Activated CD4-positive, alpha-beta T cell treated with anti-CD3 and anti-CD28 coated beads, Interleukin-2, Interleukin-4, amounts not matched to agents 100 ng/mL and 50 ng/mL, durations not matched to agents 16 hours and 8 hours (primary cell): Measurements from ENCODE around the gene RGS7.

Source experiments
- DNase-seq: peaks from one replicate; pipeline ENCODE4 v3.0.0-alpha.2; 2020; ENCODE audit warnings: low spot score

RGS7 gene

GRCh38 chr1:241077386-241078147 is 279.4 kb downstream of the RGS7 start:
- no peak for DNase-seq

GRCh38 chr1:241074507-241074906 is 282.5 kb downstream of the RGS7 start:
- DNase-seq, result no peak

GRCh38 chr1:241068359-241068758 is 288.6 kb downstream of the RGS7 start:
- no peak for DNase-seq

- no peak for DNase-seq
Observed at GRCh38 chr1:241063276-241063675, 293.7 kb downstream of the RGS7 start.

- DNase-seq, result no peak
Observed at GRCh38 chr1:241061062-241061461, 295.9 kb downstream of the RGS7 start.

- DNase-seq, result no peak
Observed at GRCh38 chr1:241048622-241049021, 308.4 kb downstream of the RGS7 start.

GRCh38 chr1:241045659-241046058 is 311.3 kb downstream of the RGS7 start:
- no peak for DNase-seq

- DNase-seq, result no peak
Observed at GRCh38 chr1:241034203-241034936, 322.6 kb downstream of the RGS7 start.

GRCh38 chr1:241024834-241025233 is 332.2 kb downstream of the RGS7 start:
- DNase-seq, result no peak

- DNase-seq, result no peak
Observed at GRCh38 chr1:241022366-241022765, 334.6 kb downstream of the RGS7 start.

- no peak for DNase-seq
Observed at GRCh38 chr1:241020851-241021697, 335.9 kb downstream of the RGS7 start.

- no peak for DNase-seq
Observed at GRCh38 chr1:241012708-241013340, 344.2 kb downstream of the RGS7 start.

- DNase-seq, result no peak
Observed at GRCh38 chr1:241007668-241008067, 349.3 kb downstream of the RGS7 start.

- no peak for DNase-seq
Observed at GRCh38 chr1:240999826-241000225, 357.2 kb downstream of the RGS7 start.

GRCh38 chr1:240998441-240999015 is 358.5 kb downstream of the RGS7 start:
- no peak for DNase-seq

GRCh38 chr1:240998024-240998423 is 359.0 kb downstream of the RGS7 start:
- no peak for DNase-seq

- DNase-seq, result no peak
Observed at GRCh38 chr1:240993004-240993403, 364.0 kb downstream of the RGS7 start.

GRCh38 chr1:240991230-240991629 is 365.8 kb downstream of the RGS7 start:
- no peak for DNase-seq

GRCh38 chr1:240987928-240988327 is 369.1 kb downstream of the RGS7 start:
- DNase-seq, result no peak

- no peak for DNase-seq
Observed at GRCh38 chr1:240985081-240985480, 371.9 kb downstream of the RGS7 start.

- DNase-seq, result no peak
Observed at GRCh38 chr1:240980342-240980741, 376.7 kb downstream of the RGS7 start.

GRCh38 chr1:240976685-240977084 is 380.3 kb downstream of the RGS7 start:
- DNase-seq, result no peak
